Measurements from ENCODE around the gene OR2A14. TPM values are rescaled to one million over a fixed set of nuclear protein-coding genes. Genes with fewer than 3 reads are reported as not detected.

Gene OR2A14
- total and polyA plus RNA-seq, 10 of the 15 experiments (the other 5 are each of a cell fraction or from before 2014, with no cell fraction given): not detected

DNA sequence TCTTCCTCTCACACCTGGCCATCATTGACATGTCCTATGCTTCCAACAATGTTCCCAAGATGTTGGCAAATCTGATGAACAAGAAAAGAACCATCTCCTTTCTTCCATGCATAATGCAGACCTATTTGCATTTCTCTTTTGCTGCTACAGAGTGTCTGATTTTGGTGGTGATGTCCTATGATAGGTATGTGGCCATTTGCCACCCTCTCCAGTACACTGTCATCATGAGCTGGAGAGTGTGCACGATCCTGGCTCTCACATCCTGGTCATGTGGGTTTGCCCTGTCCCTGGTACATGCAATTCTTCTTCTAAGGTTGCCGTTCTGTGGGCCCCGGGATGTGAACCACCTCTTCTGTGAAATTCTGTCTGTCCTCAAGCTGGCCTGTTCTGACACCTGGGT lies 19.2 kb downstream of the OR2A14 start:
- Histone ChIP-seq H4K20me1 (ENCODE audit: control insufficient read depth, insufficient read depth) (no peaks in the 10 kb centered on the region), H3K4me1 (ENCODE audit: control insufficient read depth, insufficient read depth, low read length) (no peaks in the 10 kb centered on the region), H3K36me3 (ENCODE audit: control insufficient read depth in 2 of 2, insufficient read depth in 2 of 2, low read length in 1 of 2) (no peaks in the 10 kb centered on the region), H3K4me2 (ENCODE audit: control insufficient read depth, insufficient read depth) (no peak overlapping the region), H3K9ac (ENCODE audit: control insufficient read depth, insufficient read depth, low read length) (no peak overlapping the region), H3K9me3 (replicated peaks; ENCODE audit: control insufficient read depth, insufficient read depth, low read length) (no peaks in the 10 kb centered on the region; the same call in 2 of the 3 replicates), H3K4me3 (no peak overlapping the region), H2AFZ (ENCODE audit: control insufficient read depth, low read depth, low read length) (no peak overlapping the region), H3K27me3 (replicated peaks in 1 of 2; ENCODE audit: control insufficient read depth in 2 of 2, insufficient read depth in 2 of 2, low read length in 1 of 2) (no peaks in the 10 kb centered on the region), H3K27ac (ENCODE audit: control insufficient read depth, insufficient read depth) (no peak overlapping the region), H3K79me2 (ENCODE audit: control insufficient read depth, insufficient read depth, low read length) (no peaks in the 10 kb centered on the region)
- ChIA-PET RAD21 (ENCODE audit: unreplicated experiment) (no interaction called here), POLR2A (no interaction called here), CTCF (interaction anchor here (0.9 kb wide), 1 partner anchor 14 kb away, joined by 5 read pairs; no protein-coding TSS in a partner anchor), SMC1A (ENCODE audit: uncharacterized antibody, unreplicated experiment) (no interaction called here)
- DNase-seq (ENCODE audit: low read depth, low spot score): no peak
- 27% methylated on average over 3 of the region's 3 CpGs for WGBS (ENCODE audit: insufficient coverage, insufficient replicate concordance, low lambda C conversion rate, missing lambda C conversion rate)
- in situ Hi-C loops (cut with MboI): no loop called here
- no peak for ATAC-seq
- BruUV-seq (replicated peaks): no TSS peak
- no peak for FAIRE-seq
- intact Hi-C loops (cut with micrococcal nuclease; ENCODE audit: unreplicated experiment): no loop called here
- TF ChIP-seq KAT2A (conservative IDR thresholded peaks at IDR 0.05; ENCODE audit: control insufficient read depth, low read depth, low read length) (no peak), POU2F2 (IDR thresholded peaks at IDR 0.05; ENCODE audit: borderline replicate concordance, low read depth, low read length) (no peak), RFX5 (IDR thresholded peaks at IDR 0.05; ENCODE audit: low read depth, low read length) (no peak), FOS (IDR thresholded peaks at IDR 0.05; ENCODE audit: borderline replicate concordance, extremely low read depth, insufficient read length) (no peak)
- TF ChIP-seq, protein P1, sequence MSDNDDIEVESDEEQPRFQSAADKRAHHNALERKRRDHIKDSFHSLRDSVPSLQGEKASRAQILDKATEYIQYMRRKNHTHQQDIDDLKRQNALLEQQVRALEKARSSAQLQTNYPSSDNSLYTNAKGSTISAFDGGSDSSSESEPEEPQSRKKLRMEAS (IDR thresholded peaks at IDR 0.05; ENCODE audit: low read depth, low read length): no peak

DNA sequence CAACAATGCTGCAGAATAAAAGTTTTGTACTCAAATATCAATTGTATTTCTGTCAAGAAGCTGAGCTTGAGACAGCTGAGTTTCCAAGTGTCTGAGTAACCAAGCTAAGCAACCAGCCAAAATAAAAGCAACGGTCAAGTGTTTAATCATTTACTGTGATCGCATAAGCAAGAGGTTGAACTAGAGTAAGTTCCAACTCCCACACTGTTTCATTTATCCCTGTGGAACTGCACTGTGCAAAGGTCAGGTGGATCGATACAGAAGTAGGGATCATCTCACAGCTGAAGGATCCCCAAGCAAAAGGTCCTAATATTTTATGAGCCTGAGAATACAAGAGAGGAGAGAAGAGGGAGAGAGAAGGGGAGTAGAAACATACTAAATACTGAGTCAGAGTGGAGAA lies 21.4 kb downstream of the OR2A14 start:
- CTCF ChIA-PET: no interaction called here
- POLR2A ChIA-PET: no interaction called here
- no peaks in the 10 kb centered on the region for H3K36me3 ChIP-seq (ENCODE audit: control insufficient read depth in 2 of 2, insufficient read depth in 2 of 2, low read length in 1 of 2)
- H4K20me1 ChIP-seq (ENCODE audit: control insufficient read depth, insufficient read depth): no peaks in the 10 kb centered on the region
- H3K4me1 ChIP-seq (ENCODE audit: control insufficient read depth, insufficient read depth, low read length): no peaks in the 10 kb centered on the region
- DNase-seq (ENCODE audit: low read depth, low spot score) (no peak), ATAC-seq (no peak), FAIRE-seq (no peak)
- no peaks in the 10 kb centered on the region for H3K27me3 ChIP-seq (replicated peaks in 1 of 2; ENCODE audit: control insufficient read depth in 2 of 2, insufficient read depth in 2 of 2, low read length in 1 of 2)
- 50% methylated on average over 3 of the region's 3 CpGs for WGBS (ENCODE audit: insufficient coverage, insufficient replicate concordance, low lambda C conversion rate, missing lambda C conversion rate)
- peaks cover 4% of the 10 kb centered on the region for H3K9me3 ChIP-seq (replicated peaks; ENCODE audit: control insufficient read depth, insufficient read depth, low read length)
- H3K27ac ChIP-seq (ENCODE audit: control insufficient read depth, insufficient read depth): no peak overlapping the region
- in situ Hi-C loops (cut with MboI): no loop called here
- BruUV-seq (replicated peaks): no TSS peak
- no peak overlapping the region for H3K9ac ChIP-seq (ENCODE audit: control insufficient read depth, insufficient read depth, low read length)
- SMC1A ChIA-PET (ENCODE audit: uncharacterized antibody, unreplicated experiment): interaction anchor here (0.7 kb wide), 1 partner anchor 89 kb away, joined by 3 read pairs; no protein-coding TSS in a partner anchor
- H3K4me3 ChIP-seq: no peak overlapping the region
- no peaks in the 10 kb centered on the region for H3K79me2 ChIP-seq (ENCODE audit: control insufficient read depth, insufficient read depth, low read length)
- intact Hi-C loops (cut with micrococcal nuclease; ENCODE audit: unreplicated experiment): no loop called here
- RAD21 ChIA-PET (ENCODE audit: unreplicated experiment): interaction anchor here (1.6 kb wide), 1 partner anchor 17 kb away, joined by 3 read pairs; no protein-coding TSS in a partner anchor
- H2AFZ ChIP-seq (ENCODE audit: control insufficient read depth, low read depth, low read length): no peak overlapping the region
- H3K4me2 ChIP-seq (ENCODE audit: control insufficient read depth, insufficient read depth): no peak overlapping the region
- TF ChIP-seq ZNF207 (IDR thresholded peaks at IDR 0.05; ENCODE audit: borderline replicate concordance) (no peak), SIX5 (IDR thresholded peaks at IDR 0.05; ENCODE audit: low read depth, low read length, severe bottlenecking) (no peak), RBBP5 (conservative IDR thresholded peaks at IDR 0.05) (no peak), HDAC2 (IDR thresholded peaks at IDR 0.05) (no peak)
- TF ChIP-seq, protein P2, sequence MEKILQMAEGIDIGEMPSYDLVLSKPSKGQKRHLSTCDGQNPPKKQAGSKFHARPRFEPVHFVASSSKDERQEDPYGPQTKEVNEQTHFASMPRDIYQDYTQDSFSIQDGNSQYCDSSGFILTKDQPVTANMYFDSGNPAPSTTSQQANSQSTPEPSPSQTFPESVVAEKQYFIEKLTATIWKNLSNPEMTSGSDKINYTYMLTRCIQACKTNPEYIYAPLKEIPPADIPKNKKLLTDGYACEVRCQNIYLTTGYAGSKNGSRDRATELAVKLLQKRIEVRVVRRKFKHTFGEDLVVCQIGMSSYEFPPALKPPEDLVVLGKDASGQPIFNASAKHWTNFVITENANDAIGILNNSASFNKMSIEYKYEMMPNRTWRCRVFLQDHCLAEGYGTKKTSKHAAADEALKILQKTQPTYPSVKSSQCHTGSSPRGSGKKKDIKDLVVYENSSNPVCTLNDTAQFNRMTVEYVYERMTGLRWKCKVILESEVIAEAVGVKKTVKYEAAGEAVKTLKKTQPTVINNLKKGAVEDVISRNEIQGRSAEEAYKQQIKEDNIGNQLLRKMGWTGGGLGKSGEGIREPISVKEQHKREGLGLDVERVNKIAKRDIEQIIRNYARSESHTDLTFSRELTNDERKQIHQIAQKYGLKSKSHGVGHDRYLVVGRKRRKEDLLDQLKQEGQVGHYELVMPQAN (conservative IDR thresholded peaks at IDR 0.05): no peak
- TF ChIP-seq, protein P3, sequence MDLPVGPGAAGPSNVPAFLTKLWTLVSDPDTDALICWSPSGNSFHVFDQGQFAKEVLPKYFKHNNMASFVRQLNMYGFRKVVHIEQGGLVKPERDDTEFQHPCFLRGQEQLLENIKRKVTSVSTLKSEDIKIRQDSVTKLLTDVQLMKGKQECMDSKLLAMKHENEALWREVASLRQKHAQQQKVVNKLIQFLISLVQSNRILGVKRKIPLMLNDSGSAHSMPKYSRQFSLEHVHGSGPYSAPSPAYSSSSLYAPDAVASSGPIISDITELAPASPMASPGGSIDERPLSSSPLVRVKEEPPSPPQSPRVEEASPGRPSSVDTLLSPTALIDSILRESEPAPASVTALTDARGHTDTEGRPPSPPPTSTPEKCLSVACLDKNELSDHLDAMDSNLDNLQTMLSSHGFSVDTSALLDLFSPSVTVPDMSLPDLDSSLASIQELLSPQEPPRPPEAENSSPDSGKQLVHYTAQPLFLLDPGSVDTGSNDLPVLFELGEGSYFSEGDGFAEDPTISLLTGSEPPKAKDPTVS (IDR thresholded peaks at IDR 0.05; ENCODE audit: low read depth, low read length): no peak
- TF ChIP-seq, protein P4, sequence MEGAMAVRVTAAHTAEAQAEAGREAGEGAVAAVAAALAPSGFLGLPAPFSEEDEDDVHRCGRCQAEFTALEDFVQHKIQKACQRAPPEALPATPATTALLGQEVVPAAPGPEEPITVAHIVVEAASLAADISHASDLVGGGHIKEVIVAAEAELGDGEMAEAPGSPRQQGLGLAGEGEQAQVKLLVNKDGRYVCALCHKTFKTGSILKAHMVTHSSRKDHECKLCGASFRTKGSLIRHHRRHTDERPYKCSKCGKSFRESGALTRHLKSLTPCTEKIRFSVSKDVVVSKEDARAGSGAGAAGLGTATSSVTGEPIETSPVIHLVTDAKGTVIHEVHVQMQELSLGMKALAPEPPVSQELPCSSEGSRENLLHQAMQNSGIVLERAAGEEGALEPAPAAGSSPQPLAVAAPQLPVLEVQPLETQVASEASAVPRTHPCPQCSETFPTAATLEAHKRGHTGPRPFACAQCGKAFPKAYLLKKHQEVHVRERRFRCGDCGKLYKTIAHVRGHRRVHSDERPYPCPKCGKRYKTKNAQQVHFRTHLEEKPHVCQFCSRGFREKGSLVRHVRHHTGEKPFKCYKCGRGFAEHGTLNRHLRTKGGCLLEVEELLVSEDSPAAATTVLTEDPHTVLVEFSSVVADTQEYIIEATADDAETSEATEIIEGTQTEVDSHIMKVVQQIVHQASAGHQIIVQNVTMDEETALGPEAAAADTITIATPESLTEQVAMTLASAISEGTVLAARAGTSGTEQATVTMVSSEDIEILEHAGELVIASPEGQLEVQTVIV (IDR thresholded peaks at IDR 0.05; ENCODE audit: borderline replicate concordance, partially characterized antibody): no peak

All from GM12878 (cell line).